K562 (cell line): ENCODE measurements around the gene CRYBG1. TPM values are rescaled to one million over a fixed set of nuclear protein-coding genes. Genes with fewer than 3 reads are reported as not detected.
A peak's percentile ranks its signal among the peaks of the same experiment; 100 is the strongest.

Experiments used
- AFF1 ChIP-seq, 2 experiments: fragments of 450-650 bp; IDR thresholded peaks; 2 replicates each; pipeline ENCODE4 v1.6.1; 2018; ENCODE audit warnings: mild to moderate bottlenecking in 2 of 2, low read depth in 1 of 2; ENCODE audit not compliant: partially characterized antibody in 2 of 2
- FOS ChIP-seq: IDR thresholded peaks from 3 replicates; pipeline ENCODE4 v1.6.1; 2011; ENCODE audit not compliant: insufficient read length; ENCODE audit errors: extremely low read depth
- IRF1 ChIP-seq: sonication (generic); formaldehyde crosslinking; IDR thresholded peaks from 2 replicates; pipeline ENCODE4 v1.8.0; 2022; ENCODE audit warnings: missing genetic modification reagents, mild to moderate bottlenecking, borderline replicate concordance
- KDM1A ChIP-seq, 2 experiments: fragments of 450-650 bp; IDR thresholded peaks; 2 replicates each; pipeline ENCODE4 v1.6.1; 2016; ENCODE audit warnings: mild to moderate bottlenecking in 2 of 2
- MTA3 ChIP-seq: fragments of 450-650 bp; formaldehyde crosslinking; IDR thresholded peaks from 2 replicates; pipeline ENCODE4 v1.6.1; 2017; ENCODE audit warnings: mild to moderate bottlenecking, borderline replicate concordance
- RNF2 ChIP-seq: sonication (generic); IDR thresholded peaks from 2 replicates; pipeline ENCODE4 v1.6.1; 2016
- TFAM ChIP-seq: fragments of 250-450 bp; sonication (Bioruptor Pico); conservative IDR thresholded peaks from 2 replicates; pipeline ENCODE4 v1.5.0; 2021; ENCODE audit warnings: mild to moderate bottlenecking, moderate library complexity
- ZBTB2 ChIP-seq: fragments of 450-650 bp; IDR thresholded peaks from 2 replicates; pipeline ENCODE4 v1.6.1; 2016; ENCODE audit warnings: antibody characterized with exemption
- ZC3H4 ChIP-seq: sonication (generic); formaldehyde crosslinking; IDR thresholded peaks from 2 replicates; pipeline ENCODE4 v1.9.0; 2021; ENCODE audit warnings: missing genetic modification reagents, borderline replicate concordance
- ZFX ChIP-seq: sonication (generic); formaldehyde crosslinking; IDR thresholded peaks from 2 replicates; pipeline ENCODE4 v1.8.0; 2022; ENCODE audit warnings: mild to moderate bottlenecking, missing genetic modification reagents, moderate library complexity
- ZNF263 ChIP-seq: sonication (generic); formaldehyde crosslinking; IDR thresholded peaks from 2 replicates; pipeline ENCODE4 v1.8.0; 2022; ENCODE audit warnings: mild to moderate bottlenecking, missing genetic modification reagents, borderline replicate concordance
- ZNF318 ChIP-seq, 2 experiments: fragments of 450-650 bp; IDR thresholded peaks; 2 replicates each; pipeline ENCODE4 v1.6.1; 2016; ENCODE audit warnings: mild to moderate bottlenecking in 2 of 2, borderline replicate concordance in 1 of 2, low read depth in 1 of 2, moderate library complexity in 1 of 2
- polyA plus RNA-seq, 8 experiments: library from polyadenylated mRNA; depleted of rRNA in 4 of 8; stranded (reverse) in 5 of 8; unstranded in 3 of 8; fragments of >200 nt; fragmentation: Nextera tagmentation in 2 of 8; fragmentation: Illumina TruSeq in 1 of 8; extraction: Ambion mirVana in 2 of 8; extraction: Trizol in 1 of 8; gene quantifications; 2 replicates each; pipeline versions ENCODE4 v1.2.1 to v1.2.3, GENCODE V29; 2011 to 2014; ENCODE audit warnings: inconsistent platforms in 1 of 8, missing spikeins in 1 of 8
- total RNA-seq, 7 experiments: library from RNA; depleted of rRNA in 6 of 7; stranded (reverse); fragments of >200 nt in 6 of 7; fragmentation: Illumina TruSeq in 2 of 7; extraction: Trizol in 2 of 7; gene quantifications; 2 replicates each; pipeline versions ENCODE4 v1.2.1 to v1.2.3, GENCODE V29; 2011 to 2021; ENCODE audit warnings: low replicate concordance in 1 of 7

The CRYBG1 gene
- total and polyA plus RNA-seq, 9 of the 15 experiments (the other 6 are each of a cell fraction or from before 2014, with no cell fraction given): 0.07 to 0.47 (median 0.11) TPM

- TF ChIP-seq IRF1 (CRISPR knock-in tag): no peak
- TF ChIP-seq ZC3H4 (CRISPR knock-in tag): no peak
- TF ChIP-seq ZBTB2: no peak
- peak; percentile 91 for TF ChIP-seq RNF2
- no peak for TF ChIP-seq ZNF263 (CRISPR knock-in tag)
- no peak for TF ChIP-seq FOS
- TF ChIP-seq MTA3: peak; percentile 69; the same call in 1 of the 2 replicates
- TF ChIP-seq KDM1A (IDR thresholded peaks at IDR 0.05): peak; percentile 99 to 100
- no peak for TF ChIP-seq ZFX (CRISPR knock-in tag)
- TF ChIP-seq TFAM (CRISPR knock-in tag): no peak
- peak in 1 of 2 experiments; percentile 52 for TF ChIP-seq AFF1 (IDR thresholded peaks at IDR 0.05; ENCODE audit: low read depth in 1 of 2, partially characterized antibody in 2 of 2)
- TF ChIP-seq ZNF318 (IDR thresholded peaks at IDR 0.05; ENCODE audit: borderline replicate concordance in 1 of 2, low read depth in 1 of 2): no peak
These were observed 160.3 kb downstream of the CRYBG1 start (continued) for GRCh38 chr6:106520711-106521401.
